ENCODE data around the gene FBXO2. TPM values are rescaled to one million over a fixed set of nuclear protein-coding genes. Genes with fewer than 3 reads are reported as not detected.

FBXO2 gene
- total RNA-seq, 1 experiment from 2014 or later, result 131 TPM

DNA sequence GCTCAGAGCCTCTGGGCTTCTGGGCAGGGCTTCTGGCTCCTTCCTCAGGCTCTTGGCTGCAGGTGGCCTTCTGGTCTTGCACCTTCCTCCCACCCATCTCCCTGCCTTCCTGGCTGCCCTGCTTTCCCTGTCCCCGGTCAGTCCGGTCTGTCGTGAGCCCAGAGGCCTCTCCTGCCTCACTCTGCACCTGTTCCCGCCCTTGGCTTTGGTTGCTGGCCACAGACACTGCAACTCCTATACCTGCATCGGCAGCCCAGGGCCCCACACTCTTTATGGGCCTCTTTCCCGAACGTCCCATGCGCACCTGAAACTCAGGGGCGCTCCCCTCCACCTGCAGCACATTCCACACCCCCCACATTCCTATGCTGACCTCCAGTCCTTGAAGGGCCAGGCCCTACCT lies 7.9 kb downstream of the FBXO2 start:
- no peaks in the 10 kb centered on the region for H3K27me3 ChIP-seq (ENCODE audit: control insufficient read depth, insufficient read depth, low read length)
- no peak overlapping the region for H3K4me3 ChIP-seq (ENCODE audit: low read depth in 2 of 2, low read length in 2 of 2)
- BruUV-seq (replicated peaks), result no TSS peak
- no peak for ATAC-seq
- TF ChIP-seq TCF7L2 (IDR thresholded peaks at IDR 0.05; ENCODE audit: low read depth, low read length) (no peak), SIN3A (IDR thresholded peaks at IDR 0.05; ENCODE audit: borderline replicate concordance, insufficient read depth, low read depth, low read length) (no peak), POLR2AphosphoS5 (IDR thresholded peaks at IDR 0.05; ENCODE audit: low read depth, low read length) (no peak)
- TF ChIP-seq, protein P1, sequence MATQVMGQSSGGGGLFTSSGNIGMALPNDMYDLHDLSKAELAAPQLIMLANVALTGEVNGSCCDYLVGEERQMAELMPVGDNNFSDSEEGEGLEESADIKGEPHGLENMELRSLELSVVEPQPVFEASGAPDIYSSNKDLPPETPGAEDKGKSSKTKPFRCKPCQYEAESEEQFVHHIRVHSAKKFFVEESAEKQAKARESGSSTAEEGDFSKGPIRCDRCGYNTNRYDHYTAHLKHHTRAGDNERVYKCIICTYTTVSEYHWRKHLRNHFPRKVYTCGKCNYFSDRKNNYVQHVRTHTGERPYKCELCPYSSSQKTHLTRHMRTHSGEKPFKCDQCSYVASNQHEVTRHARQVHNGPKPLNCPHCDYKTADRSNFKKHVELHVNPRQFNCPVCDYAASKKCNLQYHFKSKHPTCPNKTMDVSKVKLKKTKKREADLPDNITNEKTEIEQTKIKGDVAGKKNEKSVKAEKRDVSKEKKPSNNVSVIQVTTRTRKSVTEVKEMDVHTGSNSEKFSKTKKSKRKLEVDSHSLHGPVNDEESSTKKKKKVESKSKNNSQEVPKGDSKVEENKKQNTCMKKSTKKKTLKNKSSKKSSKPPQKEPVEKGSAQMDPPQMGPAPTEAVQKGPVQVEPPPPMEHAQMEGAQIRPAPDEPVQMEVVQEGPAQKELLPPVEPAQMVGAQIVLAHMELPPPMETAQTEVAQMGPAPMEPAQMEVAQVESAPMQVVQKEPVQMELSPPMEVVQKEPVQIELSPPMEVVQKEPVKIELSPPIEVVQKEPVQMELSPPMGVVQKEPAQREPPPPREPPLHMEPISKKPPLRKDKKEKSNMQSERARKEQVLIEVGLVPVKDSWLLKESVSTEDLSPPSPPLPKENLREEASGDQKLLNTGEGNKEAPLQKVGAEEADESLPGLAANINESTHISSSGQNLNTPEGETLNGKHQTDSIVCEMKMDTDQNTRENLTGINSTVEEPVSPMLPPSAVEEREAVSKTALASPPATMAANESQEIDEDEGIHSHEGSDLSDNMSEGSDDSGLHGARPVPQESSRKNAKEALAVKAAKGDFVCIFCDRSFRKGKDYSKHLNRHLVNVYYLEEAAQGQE (IDR thresholded peaks at IDR 0.05; ENCODE audit: insufficient read depth in 1 of 2, low read depth in 2 of 2, low read length in 1 of 2), result no peak
- TF ChIP-seq, protein P2, sequence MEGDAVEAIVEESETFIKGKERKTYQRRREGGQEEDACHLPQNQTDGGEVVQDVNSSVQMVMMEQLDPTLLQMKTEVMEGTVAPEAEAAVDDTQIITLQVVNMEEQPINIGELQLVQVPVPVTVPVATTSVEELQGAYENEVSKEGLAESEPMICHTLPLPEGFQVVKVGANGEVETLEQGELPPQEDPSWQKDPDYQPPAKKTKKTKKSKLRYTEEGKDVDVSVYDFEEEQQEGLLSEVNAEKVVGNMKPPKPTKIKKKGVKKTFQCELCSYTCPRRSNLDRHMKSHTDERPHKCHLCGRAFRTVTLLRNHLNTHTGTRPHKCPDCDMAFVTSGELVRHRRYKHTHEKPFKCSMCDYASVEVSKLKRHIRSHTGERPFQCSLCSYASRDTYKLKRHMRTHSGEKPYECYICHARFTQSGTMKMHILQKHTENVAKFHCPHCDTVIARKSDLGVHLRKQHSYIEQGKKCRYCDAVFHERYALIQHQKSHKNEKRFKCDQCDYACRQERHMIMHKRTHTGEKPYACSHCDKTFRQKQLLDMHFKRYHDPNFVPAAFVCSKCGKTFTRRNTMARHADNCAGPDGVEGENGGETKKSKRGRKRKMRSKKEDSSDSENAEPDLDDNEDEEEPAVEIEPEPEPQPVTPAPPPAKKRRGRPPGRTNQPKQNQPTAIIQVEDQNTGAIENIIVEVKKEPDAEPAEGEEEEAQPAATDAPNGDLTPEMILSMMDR (IDR thresholded peaks at IDR 0.05), result no peak
- intact Hi-C loops (cut with micrococcal nuclease; ENCODE audit: unreplicated experiment) (loop anchor here (10.0 kb wide), 2 partner anchors 312 to 612 kb away; no protein-coding TSS in a partner anchor), in situ Hi-C loops (cut with HindIII; ENCODE audit: low pct_unique_long_range_greater_than_20kb, low sequenced_read_pairs) (no loop called here)
- peaks cover 18% of the 10 kb centered on the region for H3K4me1 ChIP-seq (ENCODE audit: control insufficient read depth, insufficient read depth, low read length)
- CTCF ChIA-PET, result interaction anchor here (0.5 to 1.2 kb wide), 8 partner anchors 14 to 566 kb away, joined by 3 to 6 read pairs (median 3); partner anchors contain the start of gene FBXO6
- POLR2A ChIA-PET, result no interaction called here
- H3K9me3 ChIP-seq (ENCODE audit: control insufficient read depth, insufficient read depth, low read depth, low read length), result no peaks in the 10 kb centered on the region
- H3K27ac ChIP-seq (ENCODE audit: low read length), result no peak overlapping the region
- no peak for DNase-seq (ENCODE audit: low read depth, low spot score)
- no peaks in the 10 kb centered on the region for H3K36me3 ChIP-seq (ENCODE audit: control insufficient read depth, insufficient read depth, low read length)

DNA sequence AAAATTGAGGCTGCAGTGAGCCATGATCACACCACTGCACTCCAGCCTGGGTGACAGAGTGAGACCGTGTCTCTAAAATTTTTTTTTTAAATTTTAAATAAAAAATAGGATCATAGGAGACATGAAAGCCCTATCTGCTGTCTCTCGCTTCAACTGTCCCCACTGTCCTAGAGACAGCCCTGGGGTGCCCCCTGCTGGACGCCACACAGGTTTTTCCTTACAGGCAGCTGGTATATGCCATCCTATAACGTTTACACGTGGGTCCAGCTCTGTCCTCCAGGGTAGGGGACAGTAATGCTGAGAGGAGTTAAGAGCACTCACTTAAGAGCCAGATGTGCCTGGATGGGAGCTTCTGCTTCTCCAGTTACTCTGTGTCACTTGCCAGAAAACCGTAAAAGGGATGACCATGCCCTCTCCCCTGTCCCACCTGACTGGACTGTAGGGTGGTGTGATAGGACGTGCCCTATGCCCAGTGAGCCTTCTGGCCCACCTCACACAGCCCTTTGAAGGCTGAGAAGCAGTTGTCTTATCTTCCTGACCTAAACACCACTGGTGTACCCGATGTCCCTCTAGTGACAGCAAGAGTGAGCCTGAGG lies 8.5 kb downstream of the FBXO2 start:
- DNase-seq (ENCODE audit: low read depth, low spot score) (peak; percentile 45), ATAC-seq (peak; percentile 85)
- ChIA-PET CTCF (interaction anchor here (0.5 to 1.2 kb wide), 10 partner anchors 13 to 608 kb away, joined by 3 to 6 read pairs (median 3); partner anchors contain the start of gene FBXO6), POLR2A (no interaction called here)
- no peak overlapping the region for H3K27ac ChIP-seq (ENCODE audit: low read length)
- in situ Hi-C loops (cut with HindIII; ENCODE audit: low pct_unique_long_range_greater_than_20kb, low sequenced_read_pairs) (no loop called here), intact Hi-C loops (cut with micrococcal nuclease; ENCODE audit: unreplicated experiment) (loop anchor here (10.0 kb wide), 2 partner anchors 311 to 611 kb away; no protein-coding TSS in a partner anchor)
- H3K9me3 ChIP-seq (ENCODE audit: control insufficient read depth, insufficient read depth, low read depth, low read length), result no peaks in the 10 kb centered on the region
- H3K27me3 ChIP-seq (ENCODE audit: control insufficient read depth, insufficient read depth, low read length), result no peaks in the 10 kb centered on the region
- no TSS peak for BruUV-seq (replicated peaks)
- H3K4me3 ChIP-seq (ENCODE audit: low read depth in 2 of 2, low read length in 2 of 2), result no peak overlapping the region
- H3K36me3 ChIP-seq (ENCODE audit: control insufficient read depth, insufficient read depth, low read length), result no peaks in the 10 kb centered on the region
- TF ChIP-seq, protein P2 (IDR thresholded peaks at IDR 0.05), result peak; percentile 94
- no peak for TF ChIP-seq SIN3A (IDR thresholded peaks at IDR 0.05; ENCODE audit: borderline replicate concordance, insufficient read depth, low read depth, low read length)
- no peak for TF ChIP-seq TCF7L2 (IDR thresholded peaks at IDR 0.05; ENCODE audit: low read depth, low read length)
- TF ChIP-seq, protein P1 (IDR thresholded peaks at IDR 0.05; ENCODE audit: insufficient read depth in 1 of 2, low read depth in 2 of 2, low read length in 1 of 2), result no peak
- peaks cover 13% of the 10 kb centered on the region for H3K4me1 ChIP-seq (ENCODE audit: control insufficient read depth, insufficient read depth, low read length)
